ENCODE results near the gene LMAN1L.

DNA sequence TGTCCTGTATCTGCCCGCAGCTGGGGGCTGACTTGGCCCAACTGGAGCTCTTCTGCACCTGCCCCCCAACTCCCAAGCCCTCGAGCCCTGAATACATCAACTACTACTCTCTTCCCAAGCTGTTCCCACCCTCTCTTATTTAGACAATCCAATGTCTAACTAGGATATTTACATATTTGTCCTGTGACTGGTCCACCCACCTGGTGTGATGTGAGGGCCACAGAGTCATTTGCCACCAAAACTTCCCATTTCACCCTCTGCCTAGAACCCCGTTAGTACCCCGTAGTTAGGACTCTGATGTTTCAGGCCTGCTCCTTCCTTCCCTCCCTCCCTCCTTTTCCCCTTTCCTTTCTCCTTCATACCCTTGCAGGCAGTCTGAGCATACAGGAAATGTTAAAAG is 20.2 kb downstream of the LMAN1L start:
- TF ChIP-seq, protein P1, sequence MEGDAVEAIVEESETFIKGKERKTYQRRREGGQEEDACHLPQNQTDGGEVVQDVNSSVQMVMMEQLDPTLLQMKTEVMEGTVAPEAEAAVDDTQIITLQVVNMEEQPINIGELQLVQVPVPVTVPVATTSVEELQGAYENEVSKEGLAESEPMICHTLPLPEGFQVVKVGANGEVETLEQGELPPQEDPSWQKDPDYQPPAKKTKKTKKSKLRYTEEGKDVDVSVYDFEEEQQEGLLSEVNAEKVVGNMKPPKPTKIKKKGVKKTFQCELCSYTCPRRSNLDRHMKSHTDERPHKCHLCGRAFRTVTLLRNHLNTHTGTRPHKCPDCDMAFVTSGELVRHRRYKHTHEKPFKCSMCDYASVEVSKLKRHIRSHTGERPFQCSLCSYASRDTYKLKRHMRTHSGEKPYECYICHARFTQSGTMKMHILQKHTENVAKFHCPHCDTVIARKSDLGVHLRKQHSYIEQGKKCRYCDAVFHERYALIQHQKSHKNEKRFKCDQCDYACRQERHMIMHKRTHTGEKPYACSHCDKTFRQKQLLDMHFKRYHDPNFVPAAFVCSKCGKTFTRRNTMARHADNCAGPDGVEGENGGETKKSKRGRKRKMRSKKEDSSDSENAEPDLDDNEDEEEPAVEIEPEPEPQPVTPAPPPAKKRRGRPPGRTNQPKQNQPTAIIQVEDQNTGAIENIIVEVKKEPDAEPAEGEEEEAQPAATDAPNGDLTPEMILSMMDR (IDR thresholded peaks at IDR 0.05; ENCODE audit: low read depth, low read length) = no peak
- no peak for TF ChIP-seq EZH2phosphoT487 (IDR thresholded peaks at IDR 0.05; ENCODE audit: low read depth)

Measured in OCI-LY3 (cell line).